ENCODE measurements around the gene XIST. TPM values are rescaled to one million over a fixed set of nuclear protein-coding genes. Genes with fewer than 3 reads are reported as not detected.
"Not testable (repeated sequence)": the region's sequence is repeated elsewhere in the genome, so short reads cannot be mapped to it uniquely, and the experiment has no call there.

XIST gene
- total RNA-seq = not detected in 2 replicates
- polyA plus RNA-seq (2012) = not detected

- DNase-seq (ENCODE audit: low read depth) = no peak
Measured at GRCh38 chrX:73852467-73852866, at the start of gene XIST. TSS of gene XIST (minus strand) at chrX:73852714.

- DNase-seq (ENCODE audit: low read depth) = not testable (repeated sequence)
Measured at GRCh38 chrX:73898315-73898714, 45.8 kb upstream of the XIST start.

- not testable (repeated sequence) for DNase-seq (ENCODE audit: low read depth)
Measured at GRCh38 chrX:73892515-73893090, 40.1 kb upstream of the XIST start.

GRCh38 chrX:73882260-73882659, 29.7 kb upstream of the XIST start:
- DNase-seq (ENCODE audit: low read depth) = not testable (repeated sequence)

GRCh38 chrX:73877687-73878086, 25.2 kb upstream of the XIST start:
- no peak for DNase-seq (ENCODE audit: low read depth)

- DNase-seq (ENCODE audit: low read depth) = peak; percentile 16
Measured at GRCh38 chrX:73876911-73877310, 24.4 kb upstream of the XIST start.

- DNase-seq (ENCODE audit: low read depth) = no peak
Measured at GRCh38 chrX:73868916-73869315, 16.4 kb upstream of the XIST start.

- DNase-seq (ENCODE audit: low read depth) = peak; percentile 2
Measured at GRCh38 chrX:73867144-73867543, 14.6 kb upstream of the XIST start.

- no peak for DNase-seq (ENCODE audit: low read depth)
Measured at GRCh38 chrX:73863852-73864251, 11.3 kb upstream of the XIST start.

GRCh38 chrX:73863268-73863667, 10.8 kb upstream of the XIST start:
- peak; percentile 21 for DNase-seq (ENCODE audit: low read depth)

- no peak for DNase-seq (ENCODE audit: low read depth)
Measured at GRCh38 chrX:73859622-73860021, 7.1 kb upstream of the XIST start.

- peak; percentile 65 for DNase-seq (ENCODE audit: low read depth)
Measured at GRCh38 chrX:73855546-73855945, 3.0 kb upstream of the XIST start.

- DNase-seq (ENCODE audit: low read depth) = no peak
Measured at GRCh38 chrX:73852022-73852421, 492 bp downstream of the XIST start.

- peak; percentile 3 for DNase-seq (ENCODE audit: low read depth)
Measured at GRCh38 chrX:73851014-73852009, 1.2 kb downstream of the XIST start.

GRCh38 chrX:73850124-73851013, 2.1 kb downstream of the XIST start:
- peak; percentile 30 for DNase-seq (ENCODE audit: low read depth)

GRCh38 chrX:73849073-73849472, 3.4 kb downstream of the XIST start:
- no peak for DNase-seq (ENCODE audit: low read depth)

GRCh38 chrX:73847991-73848390, 4.5 kb downstream of the XIST start:
- no peak for DNase-seq (ENCODE audit: low read depth)

GRCh38 chrX:73847100-73847499, 5.4 kb downstream of the XIST start:
- DNase-seq (ENCODE audit: low read depth) = no peak

- no peak for DNase-seq (ENCODE audit: low read depth)
Measured at GRCh38 chrX:73842541-73843234, 9.8 kb downstream of the XIST start.

GRCh38 chrX:73841337-73841736, 11.2 kb downstream of the XIST start:
- no peak for DNase-seq (ENCODE audit: low read depth)

Measured in myocyte (in vitro differentiated cells).